Measurements from ENCODE around the gene SNTA1. TPM values are rescaled to one million over a fixed set of nuclear protein-coding genes. Genes with fewer than 3 reads are reported as not detected.
A peak's percentile ranks its signal among the peaks of the same experiment; 100 is the strongest.
"Not testable (repeated sequence)": the region's sequence is repeated elsewhere in the genome, so short reads cannot be mapped to it uniquely, and the experiment has no call there.

The SNTA1 gene
- total RNA-seq, 1 experiment from 2014 or later, result 9.9 TPM

DNA sequence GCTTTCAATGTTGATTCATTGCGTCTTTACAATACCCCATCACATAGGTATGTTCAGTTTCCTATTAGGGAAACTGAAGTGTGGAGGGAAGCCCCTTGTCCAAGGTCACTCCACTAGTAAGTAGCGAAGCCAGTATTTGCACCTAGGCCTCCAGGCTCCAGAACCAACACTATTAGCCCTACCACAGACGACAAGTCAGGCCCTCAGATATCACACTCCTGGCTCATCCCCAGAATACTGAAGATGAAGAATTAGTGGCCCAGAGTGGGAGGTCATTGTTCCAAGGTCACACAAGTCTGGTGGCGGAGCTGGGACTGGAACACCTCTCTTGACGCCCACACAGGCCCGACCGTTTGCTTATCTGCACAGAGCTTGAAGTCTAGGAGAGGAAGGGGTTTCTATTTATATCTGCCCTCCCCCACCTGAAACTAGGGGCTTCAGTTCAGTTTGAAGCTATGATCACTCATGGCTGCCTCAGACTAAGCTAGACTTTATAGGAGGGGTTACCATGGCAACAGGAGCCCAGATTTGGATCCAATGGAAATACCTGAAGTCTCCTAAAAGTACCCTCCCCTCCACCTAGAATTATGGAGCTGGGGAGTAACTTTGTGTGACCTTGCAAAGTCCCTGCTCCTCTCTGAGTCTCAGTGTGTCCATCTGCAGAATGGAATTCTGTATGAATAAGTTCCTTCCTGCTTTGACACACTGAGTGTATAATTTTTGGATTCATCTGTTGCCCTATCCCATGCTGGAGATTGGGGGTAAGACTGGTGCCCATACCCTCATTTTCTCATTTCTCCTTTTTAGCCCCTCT, 2.2 kb downstream of the SNTA1 start:
- Histone ChIP-seq H2BK15ac (ENCODE audit: low read depth, low read length) (no peak overlapping the region), H2BK12ac (ENCODE audit: insufficient read length, low read depth, low read length) (no peak overlapping the region), H3K23me2 (ENCODE audit: insufficient read length, low read depth, low read length, poor library complexity, severe bottlenecking) (peaks cover 12% of the 10 kb centered on the region), H3K18ac (ENCODE audit: insufficient read length, low read depth, low read length) (no peak overlapping the region), H2BK120ac (ENCODE audit: low read depth, low read length, poor library complexity, severe bottlenecking) (no peak overlapping the region), H4K91ac (ENCODE audit: insufficient read length, low read depth, low read length) (no peak overlapping the region), H3K4ac (ENCODE audit: low read depth, low read length) (no peak overlapping the region), H3K79me1 (ENCODE audit: insufficient read depth, low read depth, low read length, poor library complexity, severe bottlenecking) (no peaks in the 10 kb centered on the region), H3T11ph (ENCODE audit: low read length) (no peak overlapping the region), H3K27ac (ENCODE audit: insufficient read length, low read depth, low read length) (no peak overlapping the region), H4K5ac (ENCODE audit: insufficient read length, low read depth, low read length) (no peak overlapping the region), H2BK5ac (ENCODE audit: insufficient read length, low read length) (no peak overlapping the region), H2BK20ac (ENCODE audit: low read depth, low read length, poor library complexity, severe bottlenecking) (no peak overlapping the region), H3K9ac (ENCODE audit: extremely low read depth, insufficient read length, low read length) (no peak overlapping the region), H3K14ac (ENCODE audit: insufficient read depth, low read length) (no peak overlapping the region), H2AFZ (ENCODE audit: low read length) (no peak overlapping the region), H3K4me1 (ENCODE audit: insufficient read depth, low read length) (no peaks in the 10 kb centered on the region), H3K56ac (ENCODE audit: insufficient read length, low read depth, low read length) (no peak overlapping the region), H4K8ac (replicated peaks; ENCODE audit: insufficient read length, low read depth, low read length) (no peak overlapping the region), H3K9me3 (ENCODE audit: control insufficient read depth, low read depth, low read length) (no peaks in the 10 kb centered on the region), H4K20me1 (ENCODE audit: control insufficient read depth, insufficient read depth, insufficient read length) (peaks cover 2% of the 10 kb centered on the region), H3K27me3 (ENCODE audit: insufficient read depth, low read length) (peaks cover 12% of the 10 kb centered on the region; the same call in 1 of the 2 replicates), H3K23ac (ENCODE audit: insufficient read length, low read depth, low read length) (no peak overlapping the region), H3K79me2 (ENCODE audit: insufficient read depth, low read length) (no peaks in the 10 kb centered on the region), H2AK5ac (ENCODE audit: insufficient read length, low read length) (no peak overlapping the region), H3K4me2 (ENCODE audit: insufficient read depth, insufficient read length, low read length) (no peak overlapping the region)
- peaks cover 38% of the 10 kb centered on the region for H3K27me3 Mint-ChIP-seq (ENCODE audit: low read depth)
- H3K27ac Mint-ChIP-seq, result no peak overlapping the region; a peak in 1 of 7 replicates
- peak overlapping the region in 1 of 2 experiments; percentile 57; a peak in 2 of 5 replicates for H3K4me3 Mint-ChIP-seq
- H3K9me3 Mint-ChIP-seq, result no peaks in the 10 kb centered on the region
- H3K36me3 Mint-ChIP-seq (ENCODE audit: insufficient read depth in 1 of 3, low read depth in 3 of 3), result no peaks in the 10 kb centered on the region
- no peak for DNase-seq
- H3K4me1 Mint-ChIP-seq, result peaks cover 12 to 19% of the 10 kb centered on the region in 2 experiments
- TF ChIP-seq, protein P1, sequence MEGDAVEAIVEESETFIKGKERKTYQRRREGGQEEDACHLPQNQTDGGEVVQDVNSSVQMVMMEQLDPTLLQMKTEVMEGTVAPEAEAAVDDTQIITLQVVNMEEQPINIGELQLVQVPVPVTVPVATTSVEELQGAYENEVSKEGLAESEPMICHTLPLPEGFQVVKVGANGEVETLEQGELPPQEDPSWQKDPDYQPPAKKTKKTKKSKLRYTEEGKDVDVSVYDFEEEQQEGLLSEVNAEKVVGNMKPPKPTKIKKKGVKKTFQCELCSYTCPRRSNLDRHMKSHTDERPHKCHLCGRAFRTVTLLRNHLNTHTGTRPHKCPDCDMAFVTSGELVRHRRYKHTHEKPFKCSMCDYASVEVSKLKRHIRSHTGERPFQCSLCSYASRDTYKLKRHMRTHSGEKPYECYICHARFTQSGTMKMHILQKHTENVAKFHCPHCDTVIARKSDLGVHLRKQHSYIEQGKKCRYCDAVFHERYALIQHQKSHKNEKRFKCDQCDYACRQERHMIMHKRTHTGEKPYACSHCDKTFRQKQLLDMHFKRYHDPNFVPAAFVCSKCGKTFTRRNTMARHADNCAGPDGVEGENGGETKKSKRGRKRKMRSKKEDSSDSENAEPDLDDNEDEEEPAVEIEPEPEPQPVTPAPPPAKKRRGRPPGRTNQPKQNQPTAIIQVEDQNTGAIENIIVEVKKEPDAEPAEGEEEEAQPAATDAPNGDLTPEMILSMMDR (conservative IDR thresholded peaks at IDR 0.05), result no peak
- WGBS (ENCODE audit: extremely low coverage, insufficient read length, low lambda C conversion rate), result no CpG with 5 or more reads among the region's 7 CpGs

DNA sequence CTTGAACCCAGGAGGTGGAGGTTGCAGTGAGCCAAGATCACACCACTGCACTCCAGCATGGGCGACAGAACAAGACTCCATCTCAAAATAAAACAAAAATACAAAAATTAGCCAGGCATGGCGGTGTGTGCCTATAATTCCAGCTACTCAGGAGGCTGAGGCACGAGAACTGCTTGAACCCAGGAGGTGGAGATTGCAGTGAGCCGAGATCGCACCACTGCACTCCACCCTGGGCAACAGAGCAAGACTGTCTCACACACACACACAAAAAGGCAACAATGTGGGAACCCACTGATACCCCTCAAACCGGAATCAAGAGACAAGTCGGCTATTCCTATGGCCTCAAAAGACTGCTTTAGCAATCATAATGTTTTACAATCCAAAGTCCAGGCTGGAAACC, 3.0 kb downstream of the SNTA1 start:
- not testable (repeated sequence) for H2BK5ac ChIP-seq (ENCODE audit: insufficient read length, low read length); H4K20me1 ChIP-seq (ENCODE audit: control insufficient read depth, insufficient read depth, insufficient read length); H2BK15ac ChIP-seq (ENCODE audit: low read depth, low read length)

More for the DNA sequence above, 3.0 kb downstream of the SNTA1 start:
- not testable (repeated sequence) for H2AFZ ChIP-seq (ENCODE audit: low read length); H3K14ac ChIP-seq (ENCODE audit: insufficient read depth, low read length); H2BK120ac ChIP-seq (ENCODE audit: low read depth, low read length, poor library complexity, severe bottlenecking); H3K4ac ChIP-seq (ENCODE audit: low read depth, low read length); H3K9ac ChIP-seq (ENCODE audit: extremely low read depth, insufficient read length, low read length); H3K4me3 Mint-ChIP-seq; H2BK12ac ChIP-seq (ENCODE audit: insufficient read length, low read depth, low read length); H3K56ac ChIP-seq (ENCODE audit: insufficient read length, low read depth, low read length); H3K18ac ChIP-seq (ENCODE audit: insufficient read length, low read depth, low read length); H2AK5ac ChIP-seq (ENCODE audit: insufficient read length, low read length); H3K4me2 ChIP-seq (ENCODE audit: insufficient read depth, insufficient read length, low read length); H3K9me3 Mint-ChIP-seq; H3K27ac Mint-ChIP-seq; DNase-seq; H3K36me3 Mint-ChIP-seq (ENCODE audit: insufficient read depth in 1 of 3, low read depth in 3 of 3); H4K5ac ChIP-seq (ENCODE audit: insufficient read length, low read depth, low read length); H2BK20ac ChIP-seq (ENCODE audit: low read depth, low read length, poor library complexity, severe bottlenecking); H3K4me1 ChIP-seq (ENCODE audit: insufficient read depth, low read length); H3K27ac ChIP-seq (ENCODE audit: insufficient read length, low read depth, low read length); H3K9me3 ChIP-seq (ENCODE audit: control insufficient read depth, low read depth, low read length); H4K91ac ChIP-seq (ENCODE audit: insufficient read length, low read depth, low read length); H3T11ph ChIP-seq (ENCODE audit: low read length); H3K23ac ChIP-seq (ENCODE audit: insufficient read length, low read depth, low read length); H3K79me2 ChIP-seq (ENCODE audit: insufficient read depth, low read length); H4K8ac ChIP-seq (replicated peaks; ENCODE audit: insufficient read length, low read depth, low read length); H3K79me1 ChIP-seq (ENCODE audit: insufficient read depth, low read depth, low read length, poor library complexity, severe bottlenecking)
- Histone ChIP-seq H3K27me3 (ENCODE audit: insufficient read depth, low read length) (peaks cover 12% of the 10 kb centered on the region; the same call in 1 of the 2 replicates), H3K23me2 (ENCODE audit: insufficient read length, low read depth, low read length, poor library complexity, severe bottlenecking) (peaks cover 12% of the 10 kb centered on the region)
- Mint-ChIP-seq H3K27me3 (ENCODE audit: low read depth) (peaks cover 33% of the 10 kb centered on the region), H3K4me1 (peaks cover 12 to 19% of the 10 kb centered on the region in 2 experiments)
- WGBS (ENCODE audit: extremely low coverage, insufficient read length, low lambda C conversion rate), result no CpG with 5 or more reads among the region's 7 CpGs

All from H9 (cell line).